WTC11 (cell line): ENCODE measurements around the gene CGNL1. TPM values are rescaled to one million over a fixed set of nuclear protein-coding genes. Genes with fewer than 3 reads are reported as not detected.

Experiments
- ATAC-seq: fragments of 200-7000 bp; cut with Tn5 transposase; 2 replicates; pipeline ENCODE4 v1.10.0; 2021; ENCODE audit warnings: mild to moderate bottlenecking, moderate library complexity
- CTCF ChIA-PET: fragments of 300-600 bp; sonication (Branson Sonifier 250); formaldehyde crosslinking; loops from one replicate; lab custom pipeline; 2021; ENCODE audit warnings: antibody characterized with exemption; lab: Charles Lee
- POLR2A ChIA-PET: fragments of 350-600 bp; sonication (Branson Sonifier 250); formaldehyde crosslinking; loops from one replicate; lab custom pipeline; 2021; ENCODE audit warnings: antibody characterized with exemption; lab: Charles Lee
- DNase-seq: peaks from one replicate; pipeline ENCODE4 v3.0.0; 2021; ENCODE audit warnings: low spot score
- H3K27ac Mint-ChIP-seq: 2 replicates; pipeline ENCODE4 v1.8.0; 2021; ENCODE audit warnings: mixed read lengths
- H3K27me3 Mint-ChIP-seq: 2 replicates; pipeline ENCODE4 v1.8.0; 2021; ENCODE audit warnings: low read depth, mild to moderate bottlenecking, moderate library complexity, mixed read lengths
- H3K36me3 Mint-ChIP-seq: 2 replicates; pipeline ENCODE4 v1.8.0; 2021; ENCODE audit warnings: mixed read lengths
- H3K4me1 Mint-ChIP-seq: 2 replicates; pipeline ENCODE4 v1.8.0; 2022; ENCODE audit warnings: mixed read lengths
- H3K4me3 Mint-ChIP-seq: 2 replicates; pipeline ENCODE4 v1.8.0; 2021; ENCODE audit warnings: mild to moderate bottlenecking, moderate library complexity, mixed read lengths
- H3K9me3 Mint-ChIP-seq: 2 replicates; pipeline ENCODE4 v1.8.0; 2021; ENCODE audit warnings: mixed read lengths
- ATF6 ChIP-seq: sonication (generic); formaldehyde crosslinking; IDR thresholded peaks from 2 replicates; pipeline ENCODE4 v1.8.1; 2023; ENCODE audit warnings: mild to moderate bottlenecking, missing genetic modification reagents
- CREM ChIP-seq: sonication (generic); formaldehyde crosslinking; IDR thresholded peaks from 2 replicates; pipeline ENCODE4 v1.8.1; 2022; ENCODE audit warnings: mild to moderate bottlenecking, missing genetic modification reagents, moderate library complexity
- CTCF ChIP-seq: fragments of 200-600 bp; IDR thresholded peaks from 2 replicates; pipeline ENCODE4 v1.8.0; 2022; ENCODE audit warnings: antibody characterized with exemption
- ESRRA ChIP-seq: sonication (generic); formaldehyde crosslinking; IDR thresholded peaks from 2 replicates; pipeline ENCODE4 v1.8.1; 2022; ENCODE audit warnings: mild to moderate bottlenecking, missing genetic modification reagents, borderline replicate concordance
- ETV6 ChIP-seq: sonication (generic); formaldehyde crosslinking; IDR thresholded peaks from 2 replicates; pipeline ENCODE4 v1.8.1; 2022; ENCODE audit warnings: mild to moderate bottlenecking, missing genetic modification reagents
- IRF2 ChIP-seq: sonication (generic); formaldehyde crosslinking; IDR thresholded peaks from 2 replicates; pipeline ENCODE4 v1.8.0; 2022; ENCODE audit warnings: low read depth, missing genetic modification reagents, borderline replicate concordance
- MLX ChIP-seq: sonication (generic); formaldehyde crosslinking; IDR thresholded peaks from 2 replicates; pipeline ENCODE4 v1.8.1; 2023; ENCODE audit warnings: mild to moderate bottlenecking, missing genetic modification reagents, moderate library complexity
- MXD4 ChIP-seq: fragments of 250-450 bp; sonication (Bioruptor Pico); IDR thresholded peaks from 2 replicates; pipeline ENCODE4 v1.8.0; 2021; ENCODE audit warnings: mild to moderate bottlenecking, moderate library complexity, borderline replicate concordance
- NR1H2 ChIP-seq: sonication (generic); formaldehyde crosslinking; IDR thresholded peaks from 2 replicates; pipeline ENCODE4 v1.9.0; 2021; ENCODE audit warnings: mild to moderate bottlenecking, moderate library complexity, missing genetic modification reagents
- PRDM15 ChIP-seq: sonication (generic); formaldehyde crosslinking; IDR thresholded peaks from 2 replicates; pipeline ENCODE4 v1.8.0; 2022; ENCODE audit warnings: missing genetic modification reagents
- RELA ChIP-seq: sonication (generic); formaldehyde crosslinking; IDR thresholded peaks from 2 replicates; pipeline ENCODE4 v1.8.1; 2022; ENCODE audit warnings: missing genetic modification reagents, mild to moderate bottlenecking, borderline replicate concordance
- SMAD3 ChIP-seq: sonication (generic); formaldehyde crosslinking; IDR thresholded peaks from 2 replicates; pipeline ENCODE4 v1.8.0; 2022; ENCODE audit warnings: missing genetic modification reagents, mild to moderate bottlenecking, borderline replicate concordance
- TP53 ChIP-seq: sonication (generic); formaldehyde crosslinking; IDR thresholded peaks from 2 replicates; pipeline ENCODE4 v1.8.1; 2023; ENCODE audit warnings: mild to moderate bottlenecking, missing genetic modification reagents
- ZNF263 ChIP-seq: sonication (generic); formaldehyde crosslinking; IDR thresholded peaks from 2 replicates; pipeline ENCODE4 v1.8.1; 2022; ENCODE audit warnings: low read depth, mild to moderate bottlenecking, moderate library complexity, missing genetic modification reagents
- ZNF396 ChIP-seq: fragments of 250-450 bp; sonication (Bioruptor Pico); IDR thresholded peaks from 2 replicates; pipeline ENCODE4 v1.8.0; 2021; ENCODE audit warnings: mild to moderate bottlenecking, moderate library complexity, borderline replicate concordance
- ZNF425 ChIP-seq: fragments of 250-450 bp; sonication (Bioruptor Pico); conservative IDR thresholded peaks from 2 replicates; pipeline ENCODE4 v1.9.0; 2021; ENCODE audit warnings: mild to moderate bottlenecking
- total RNA-seq: library from RNA; stranded (reverse); gene quantifications from 3 replicates; pipeline ENCODE4 v1.2.3, GENCODE V29; 2021

CGNL1 gene
- total RNA-seq, 1 experiment from 2014 or later = 57.3 TPM

- POLR2A ChIA-PET = no interaction called here
These were observed 118.7 kb downstream of the CGNL1 start for GRCh38 chr15:57495041-57495440.

More at GRCh38 chr15:57495041-57495440, 118.7 kb downstream of the CGNL1 start:
- no peak overlapping the region for H3K27ac Mint-ChIP-seq
- no peak overlapping the region for H3K4me3 Mint-ChIP-seq
- DNase-seq = no peak
- H3K4me1 Mint-ChIP-seq = peaks cover 12% of the 10 kb centered on the region
- peaks cover 5% of the 10 kb centered on the region for H3K36me3 Mint-ChIP-seq
- no peak for ATAC-seq
- TF ChIP-seq ESRRA (CRISPR knock-in tag) = no peak
- no peak for TF ChIP-seq NR1H2
- no peak for TF ChIP-seq MLX
- no peak for TF ChIP-seq PRDM15
- no peak for TF ChIP-seq IRF2
- TF ChIP-seq ETV6 (CRISPR knock-in tag) = no peak
- TF ChIP-seq ATF6 = no peak
- no peak for TF ChIP-seq MXD4
- no peak for TF ChIP-seq SMAD3 (CRISPR knock-in tag)
- no peak for TF ChIP-seq ZNF425 (CRISPR knock-in tag)
- TF ChIP-seq ZNF263 (CRISPR knock-in tag) = no peak
- TF ChIP-seq TP53 (CRISPR knock-in tag) = no peak
- no peak for TF ChIP-seq CREM (CRISPR knock-in tag)
- no peak for TF ChIP-seq CTCF
- TF ChIP-seq ZNF396 (CRISPR knock-in tag) = no peak
- no peak for TF ChIP-seq RELA (CRISPR knock-in tag)
- H3K9me3 Mint-ChIP-seq = no peaks in the 10 kb centered on the region
- CTCF ChIA-PET = interaction anchor here (0.9 to 1.4 kb wide), 4 partner anchors 8 to 149 kb away, joined by 3 to 6 read pairs (median 4); no protein-coding TSS in a partner anchor
- no peaks in the 10 kb centered on the region for H3K27me3 Mint-ChIP-seq
